GM19328 (cell line): ENCODE data around the gene ARHGAP24.
A peak's percentile ranks its signal among the peaks of the same experiment; 100 is the strongest.

Source experiments
- ATAC-seq: cut with Tn5 transposase; IDR thresholded peaks from one replicate; pipeline ENCODE4 v1.9.1; 2021; ENCODE audit warnings: mild to moderate bottlenecking, moderate library complexity; ENCODE audit not compliant: unreplicated experiment

Gene ARHGAP24

GRCh38 chr4:85474818-85475630 is at the start of gene ARHGAP24:
TSS of gene ARHGAP24 (plus strand) at chr4:85475150.
- peak; percentile 88 for ATAC-seq

- ATAC-seq: no peak
Observed at GRCh38 chr4:85426366-85426765, 48.6 kb upstream of the ARHGAP24 start.

- no peak for ATAC-seq
Observed at GRCh38 chr4:85427123-85427522, 47.8 kb upstream of the ARHGAP24 start.

GRCh38 chr4:85430226-85430625 is 44.7 kb upstream of the ARHGAP24 start:
- ATAC-seq: no peak

GRCh38 chr4:85430697-85431096 is 44.3 kb upstream of the ARHGAP24 start:
- ATAC-seq: no peak

- no peak for ATAC-seq
Observed at GRCh38 chr4:85431156-85431555, 43.8 kb upstream of the ARHGAP24 start.

GRCh38 chr4:85431881-85432485 is 43.0 kb upstream of the ARHGAP24 start:
- ATAC-seq: no peak

- ATAC-seq: no peak
Observed at GRCh38 chr4:85445050-85445639, 29.8 kb upstream of the ARHGAP24 start.

- no peak for ATAC-seq
Observed at GRCh38 chr4:85446141-85446861, 28.6 kb upstream of the ARHGAP24 start.

- ATAC-seq: no peak
Observed at GRCh38 chr4:85448906-85449890, 25.8 kb upstream of the ARHGAP24 start.

DNA sequence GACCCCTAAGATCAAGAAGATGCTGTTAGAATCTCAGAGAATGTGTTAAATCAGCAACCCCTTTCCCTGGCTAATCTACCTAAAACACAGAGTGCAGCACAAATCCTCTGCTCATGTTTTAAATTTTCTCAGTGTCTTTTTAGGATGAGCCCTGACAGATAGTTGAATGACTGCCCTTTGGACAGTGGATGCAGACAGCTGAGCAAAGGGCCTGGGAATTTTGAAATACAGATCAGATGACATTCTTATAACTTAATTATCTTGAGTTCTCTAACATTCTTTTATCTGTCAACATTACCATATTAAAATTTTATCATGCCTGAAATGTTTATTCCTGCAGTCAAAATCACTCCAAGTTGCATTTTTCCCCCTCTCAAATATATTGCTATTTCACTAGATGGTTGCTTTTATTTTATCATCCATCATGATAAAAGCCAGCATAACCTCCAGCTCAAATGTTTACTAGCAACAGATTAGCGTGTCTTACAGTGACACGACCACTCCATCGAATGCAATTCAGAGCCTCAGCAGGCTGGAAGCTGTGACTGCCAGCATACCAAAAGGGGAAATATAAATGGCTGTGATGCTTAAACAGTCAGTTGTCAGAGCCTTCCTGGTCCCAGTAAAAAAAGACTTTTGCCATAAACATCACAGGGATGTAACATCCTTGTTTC is 22.8 kb upstream of the ARHGAP24 start:
- no peak for ATAC-seq

DNA sequence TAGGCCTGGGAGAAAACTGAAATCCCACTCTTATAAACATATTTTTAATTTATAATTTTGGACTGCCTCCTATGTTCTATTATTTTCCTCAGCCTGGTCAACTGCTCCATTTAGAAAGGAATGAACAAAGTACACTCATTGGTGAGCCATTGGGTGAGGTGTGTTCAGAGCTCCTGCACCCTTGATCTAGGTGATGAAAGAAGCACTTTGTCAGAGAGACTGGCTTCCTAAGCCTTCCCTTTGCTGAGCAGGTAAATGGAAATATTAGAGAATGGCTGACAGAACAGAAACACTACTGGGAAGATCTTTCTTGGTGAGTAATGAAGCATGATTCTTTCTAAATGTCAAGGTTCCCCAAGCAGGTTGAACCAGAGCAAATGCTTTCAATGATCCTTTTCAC is 19.0 kb upstream of the ARHGAP24 start:
- no peak for ATAC-seq

- ATAC-seq: no peak
Observed at GRCh38 chr4:85457752-85458467, 17.0 kb upstream of the ARHGAP24 start.

GRCh38 chr4:85459736-85460135 is 15.2 kb upstream of the ARHGAP24 start:
- no peak for ATAC-seq

DNA sequence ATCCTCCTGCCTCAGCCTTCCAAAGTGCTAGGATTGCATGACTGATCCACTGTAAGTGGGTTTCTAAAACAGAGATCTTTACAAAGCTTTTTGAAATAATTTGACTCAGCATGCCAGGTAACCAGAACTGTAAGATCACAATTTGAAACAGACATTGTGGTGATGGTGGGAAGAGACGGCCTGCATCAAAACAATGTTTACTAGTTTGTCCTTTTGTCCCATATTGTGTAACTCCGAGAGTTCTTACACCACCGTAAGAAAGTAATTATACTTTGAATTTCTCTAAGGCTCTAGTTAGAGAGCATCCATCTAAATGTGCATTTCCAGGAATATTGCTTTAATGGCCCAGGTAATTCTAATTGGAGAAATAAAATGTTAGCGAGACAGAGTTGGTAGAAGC is 594 bp upstream of the ARHGAP24 start:
- no peak for ATAC-seq

- no peak for ATAC-seq
Observed at GRCh38 chr4:85475631-85476233, 782 bp downstream of the ARHGAP24 start.

GRCh38 chr4:85476381-85476780 is 1.4 kb downstream of the ARHGAP24 start:
- ATAC-seq: no peak

- no peak for ATAC-seq
Observed at GRCh38 chr4:85477534-85477933, 2.6 kb downstream of the ARHGAP24 start.

GRCh38 chr4:85478576-85478975 is 3.6 kb downstream of the ARHGAP24 start:
- ATAC-seq: no peak
